Mesothelial cell of epicardium (in vitro differentiated cells): ENCODE data around the gene MYO15A. TPM values are rescaled to one million over a fixed set of nuclear protein-coding genes. Genes with fewer than 3 reads are reported as not detected.
A peak's percentile ranks its signal among the peaks of the same experiment; 100 is the strongest.

ENCODE experiments used
- DNase-seq, 2 experiments: peaks; one replicate each; pipeline ENCODE4 v3.0.0; 2021; ENCODE audit warnings: low spot score in 2 of 2; ENCODE audit not compliant: unreplicated experiment in 2 of 2
- H3K27ac Mint-ChIP-seq: 2 replicates; pipeline ENCODE4 v1.8.0; 2021; ENCODE audit warnings: mixed read lengths
- H3K27me3 Mint-ChIP-seq: 2 replicates; pipeline ENCODE4 v1.8.0; 2021; ENCODE audit warnings: low read depth, mixed read lengths
- H3K36me3 Mint-ChIP-seq: 2 replicates; pipeline ENCODE4 v1.8.0; 2021; ENCODE audit warnings: mixed read lengths
- H3K4me1 Mint-ChIP-seq: 2 replicates; pipeline ENCODE4 v1.8.0; 2021; ENCODE audit warnings: mixed read lengths
- H3K4me3 Mint-ChIP-seq: 2 replicates; pipeline ENCODE4 v1.8.0; 2021; ENCODE audit warnings: mild to moderate bottlenecking, moderate library complexity, mixed read lengths
- H3K9me3 Mint-ChIP-seq: 2 replicates; pipeline ENCODE4 v1.8.0; 2021; ENCODE audit warnings: mixed read lengths
- total RNA-seq: library from RNA; stranded (reverse); gene quantifications from 3 replicates; pipeline ENCODE4 v1.2.1, GENCODE V29; 2021
- TF ChIP-seq, protein P1 (sequence below): fragments of 200-600 bp; sonication (generic); IDR thresholded peaks from one replicate; pipeline ENCODE4 v1.5.0; 2021; ENCODE audit warnings: antibody characterized with exemption; ENCODE audit not compliant: unreplicated experiment

Gene MYO15A
- total RNA-seq, 1 donor from 2014 or later = 6.3 TPM

DNA sequence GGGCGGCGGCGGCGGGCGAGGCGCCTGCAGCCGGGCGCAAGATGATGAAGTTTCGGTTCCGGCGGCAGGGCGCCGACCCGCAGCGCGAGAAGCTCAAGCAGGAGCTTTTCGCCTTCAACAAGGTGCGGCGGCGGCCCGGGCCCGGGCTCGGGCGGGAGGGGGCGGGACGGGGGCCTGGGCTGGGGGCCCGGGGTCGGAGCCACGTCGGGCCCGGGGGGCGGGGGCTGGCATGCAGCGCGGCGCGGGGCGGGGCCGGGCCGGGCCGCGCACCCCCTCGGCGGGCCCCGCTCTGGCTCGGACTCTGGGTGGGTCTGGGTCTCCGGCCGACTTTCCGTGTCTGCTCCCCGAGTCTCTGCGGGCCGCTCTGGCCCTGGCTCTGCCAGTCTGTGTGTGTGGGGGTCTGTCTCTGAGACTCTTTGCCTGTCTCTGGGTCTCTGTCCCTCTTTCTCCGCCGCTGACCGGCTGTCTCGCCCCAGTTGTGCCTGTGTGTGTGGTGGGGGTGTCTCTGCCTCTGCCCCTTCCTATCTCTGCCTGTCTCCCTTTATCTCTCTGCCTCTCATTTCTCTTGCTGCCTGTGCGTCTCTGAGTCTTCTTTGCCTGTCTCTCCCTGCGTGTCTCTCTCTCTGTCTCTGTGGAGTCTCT, 117.2 kb downstream of the MYO15A start:
- H3K4me1 Mint-ChIP-seq = peaks cover 23% of the 10 kb centered on the region

DNA sequence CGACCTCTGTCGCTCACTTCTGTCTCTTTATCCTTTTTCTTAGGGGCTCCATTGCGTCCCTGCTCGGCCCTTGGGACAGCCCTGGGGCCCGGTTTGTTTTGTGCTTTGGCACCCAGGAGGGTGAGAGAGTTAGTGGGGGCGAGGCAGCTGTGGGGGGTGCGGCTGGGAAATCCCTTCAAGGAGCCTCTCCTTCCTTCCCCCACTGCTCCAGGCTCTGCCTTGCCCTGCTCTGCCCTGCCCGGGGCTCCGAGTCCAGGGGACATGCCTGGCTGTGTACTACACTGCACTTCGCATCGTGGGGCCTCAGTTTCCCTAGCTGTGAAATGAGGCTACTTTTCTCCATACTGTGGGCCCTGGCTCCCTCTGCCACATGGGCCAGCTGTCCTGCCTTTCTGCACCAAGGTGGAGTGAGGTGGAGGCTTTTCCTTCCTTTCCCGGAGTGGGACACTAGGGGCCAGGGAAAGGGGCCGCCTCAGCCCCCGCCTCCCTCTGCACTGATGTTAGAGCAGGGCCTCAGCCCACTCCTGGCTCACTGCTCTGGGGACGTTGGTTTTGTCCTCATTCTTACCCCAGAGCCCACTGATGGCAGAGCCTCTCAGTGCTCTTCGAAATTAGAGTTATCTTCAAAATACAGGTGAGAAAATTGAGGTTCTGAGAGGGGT, 117.9 kb downstream of the MYO15A start:
- peak overlapping the region; percentile 81 for H3K27ac Mint-ChIP-seq
- peak overlapping the region; percentile 86 for H3K4me3 Mint-ChIP-seq
- H3K9me3 Mint-ChIP-seq = no peaks in the 10 kb centered on the region
- peaks cover 25% of the 10 kb centered on the region for H3K4me1 Mint-ChIP-seq
- TF ChIP-seq, protein P1, sequence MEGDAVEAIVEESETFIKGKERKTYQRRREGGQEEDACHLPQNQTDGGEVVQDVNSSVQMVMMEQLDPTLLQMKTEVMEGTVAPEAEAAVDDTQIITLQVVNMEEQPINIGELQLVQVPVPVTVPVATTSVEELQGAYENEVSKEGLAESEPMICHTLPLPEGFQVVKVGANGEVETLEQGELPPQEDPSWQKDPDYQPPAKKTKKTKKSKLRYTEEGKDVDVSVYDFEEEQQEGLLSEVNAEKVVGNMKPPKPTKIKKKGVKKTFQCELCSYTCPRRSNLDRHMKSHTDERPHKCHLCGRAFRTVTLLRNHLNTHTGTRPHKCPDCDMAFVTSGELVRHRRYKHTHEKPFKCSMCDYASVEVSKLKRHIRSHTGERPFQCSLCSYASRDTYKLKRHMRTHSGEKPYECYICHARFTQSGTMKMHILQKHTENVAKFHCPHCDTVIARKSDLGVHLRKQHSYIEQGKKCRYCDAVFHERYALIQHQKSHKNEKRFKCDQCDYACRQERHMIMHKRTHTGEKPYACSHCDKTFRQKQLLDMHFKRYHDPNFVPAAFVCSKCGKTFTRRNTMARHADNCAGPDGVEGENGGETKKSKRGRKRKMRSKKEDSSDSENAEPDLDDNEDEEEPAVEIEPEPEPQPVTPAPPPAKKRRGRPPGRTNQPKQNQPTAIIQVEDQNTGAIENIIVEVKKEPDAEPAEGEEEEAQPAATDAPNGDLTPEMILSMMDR = no peak
- no peaks in the 10 kb centered on the region for H3K27me3 Mint-ChIP-seq
- DNase-seq = no peak
- no peaks in the 10 kb centered on the region for H3K36me3 Mint-ChIP-seq

More for the DNA sequence above, 117.2 kb downstream of the MYO15A start:
- peak overlapping the region; percentile 81 for H3K27ac Mint-ChIP-seq
- TF ChIP-seq, protein P1 = no peak
- H3K4me3 Mint-ChIP-seq = peak overlapping the region; percentile 86
- no peaks in the 10 kb centered on the region for H3K27me3 Mint-ChIP-seq
- no peak for DNase-seq
- no peaks in the 10 kb centered on the region for H3K36me3 Mint-ChIP-seq
- no peaks in the 10 kb centered on the region for H3K9me3 Mint-ChIP-seq

DNA sequence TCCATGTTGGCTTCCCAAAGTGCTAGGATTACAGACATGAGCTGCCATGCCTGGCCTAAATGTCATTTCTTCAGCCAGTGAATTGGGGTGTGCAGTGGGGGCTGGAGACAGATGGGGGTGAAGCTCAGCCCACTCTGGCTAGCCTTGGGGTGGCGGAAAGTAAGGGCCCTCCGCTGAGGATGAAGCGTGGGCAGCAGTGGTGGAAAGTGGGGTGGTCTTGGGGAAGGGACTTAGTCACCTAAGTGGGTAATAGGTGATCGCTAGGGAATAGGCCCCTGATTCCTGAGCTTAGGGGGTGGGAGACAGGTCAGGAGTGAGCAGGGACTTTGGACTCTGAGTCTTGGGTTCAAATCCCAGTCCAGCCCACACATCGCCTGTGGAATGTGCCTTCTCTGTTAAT, 119.1 kb downstream of the MYO15A start:
- Mint-ChIP-seq H3K27me3 (no peaks in the 10 kb centered on the region), H3K36me3 (no peaks in the 10 kb centered on the region), H3K9me3 (no peaks in the 10 kb centered on the region), H3K4me1 (peaks cover 25% of the 10 kb centered on the region), H3K4me3 (peak overlapping the region; percentile 8), H3K27ac (no peak overlapping the region)
- TF ChIP-seq, protein P1 = no peak
- DNase-seq = no peak

DNA sequence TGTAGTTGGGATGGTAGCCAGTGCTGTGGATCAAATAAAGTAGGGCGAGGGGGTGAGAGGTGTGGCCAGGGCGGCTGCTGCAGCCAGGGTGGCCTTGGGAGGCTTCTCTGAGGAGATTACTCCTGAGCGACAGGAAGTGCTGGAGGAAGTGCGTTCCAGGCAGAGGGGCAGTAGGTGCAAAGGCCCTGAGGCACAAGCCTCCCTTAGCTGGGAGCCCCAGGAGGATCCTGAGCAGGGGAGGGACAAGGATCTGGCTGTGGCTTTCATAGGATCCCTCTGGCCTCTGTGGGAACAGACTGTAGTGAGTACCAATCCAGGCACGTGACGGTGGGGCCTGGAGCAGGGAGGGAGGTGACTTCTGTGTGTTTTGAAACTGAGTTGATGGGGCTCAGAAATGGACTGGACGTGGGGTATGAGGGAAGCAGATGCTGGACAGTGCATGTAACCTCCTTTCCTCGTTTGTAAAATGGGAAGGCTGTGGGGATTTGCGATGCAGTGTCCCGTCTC, 119.7 kb downstream of the MYO15A start:
- Mint-ChIP-seq H3K27ac (no peak overlapping the region), H3K4me3 (no peak overlapping the region), H3K27me3 (no peaks in the 10 kb centered on the region), H3K4me1 (peaks cover 25% of the 10 kb centered on the region), H3K36me3 (no peaks in the 10 kb centered on the region), H3K9me3 (no peaks in the 10 kb centered on the region)
- TF ChIP-seq, protein P1 = no peak
- no peak for DNase-seq

DNA sequence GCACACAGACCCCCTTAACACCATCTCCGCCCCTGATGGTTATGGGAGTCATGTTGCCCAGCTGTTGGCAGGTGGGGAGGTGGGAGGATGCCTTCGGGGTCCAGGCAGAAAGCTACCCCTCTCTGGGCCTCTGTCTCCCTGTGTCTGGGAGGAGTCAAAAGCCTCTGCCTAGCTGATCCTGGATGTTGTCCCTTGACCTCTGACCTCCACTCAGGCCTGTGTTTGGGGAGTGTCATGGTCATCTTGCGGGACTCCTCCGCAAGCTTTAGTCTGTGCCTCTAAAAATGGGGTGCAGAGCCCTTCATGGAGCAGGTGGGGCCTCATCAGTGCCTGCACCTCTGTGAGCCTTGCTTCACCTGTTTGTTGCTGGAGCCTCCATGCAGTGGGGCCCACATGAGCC, 120.7 kb downstream of the MYO15A start:
- no peaks in the 10 kb centered on the region for H3K36me3 Mint-ChIP-seq
- H3K4me1 Mint-ChIP-seq = peaks cover 25% of the 10 kb centered on the region
- no peaks in the 10 kb centered on the region for H3K27me3 Mint-ChIP-seq
- DNase-seq = no peak
- H3K4me3 Mint-ChIP-seq = no peak overlapping the region
- no peaks in the 10 kb centered on the region for H3K9me3 Mint-ChIP-seq
- H3K27ac Mint-ChIP-seq = no peak overlapping the region
- TF ChIP-seq, protein P1 = no peak

Other genes starting within 250 kb of the MYO15A start
- 122 to 126 TPM (median 123 TPM) in 3 replicates for gene TOM1L2, start 136.4 kb upstream of the MYO15A start, total RNA-seq
- 2.9 to 3.2 TPM (median 3.2 TPM) in 3 replicates for gene DRC3, start 135.9 kb upstream of the MYO15A start, total RNA-seq
- 26.8 to 30.9 TPM (median 29.9 TPM) in 3 replicates for gene ATPAF2, start 69.6 kb upstream of the MYO15A start, total RNA-seq
- 10.8 to 12.2 TPM (median 11.3 TPM) in 3 replicates for gene GID4, start 69.3 kb upstream of the MYO15A start, total RNA-seq
- gene DRG2, start 20.8 kb upstream of the MYO15A start, total RNA-seq = 48.6 to 51.2 TPM (median 49.1 TPM) in 3 replicates
- 68.6 to 72.3 TPM (median 71.0 TPM) in 3 replicates for gene ALKBH5, start 75.1 kb downstream of the MYO15A start, total RNA-seq
- 70.8 to 72.5 TPM (median 72.1 TPM) in 3 replicates for gene LLGL1, start 116.9 kb downstream of the MYO15A start, total RNA-seq
- gene FLII, start 150.0 kb downstream of the MYO15A start, total RNA-seq = 190 to 202 TPM (median 199 TPM) in 3 replicates
- 22.5 to 25.2 TPM (median 23.8 TPM) in 3 replicates for gene MIEF2, start 151.9 kb downstream of the MYO15A start, total RNA-seq
- 59.0 to 61.0 TPM (median 59.1 TPM) in 3 replicates for gene TOP3A, start 206.2 kb downstream of the MYO15A start, total RNA-seq
- 18.2 to 19.3 TPM (median 18.4 TPM) in 3 replicates for gene SMCR8, start 206.5 kb downstream of the MYO15A start, total RNA-seq